ENCODE data around the gene CLDN9. TPM values are rescaled to one million over a fixed set of nuclear protein-coding genes. Genes with fewer than 3 reads are reported as not detected.

CLDN9 gene
- total and polyA plus RNA-seq, 7 donors: 0.28 TPM; not detected in 6

- H3K9me3 ChIP-seq: no peaks in the 10 kb centered on the region
- no peak overlapping the region for H3K4me3 ChIP-seq
- H3K36me3 ChIP-seq: no peaks in the 10 kb centered on the region
- H3K27me3 ChIP-seq: peaks cover 4 to 45% (median 26%) of the 10 kb centered on the region in 3 donors
- intact Hi-C loops (cut with DNase I): no loop called here
- peaks cover 0 to 7% (median 5%) of the 10 kb centered on the region in 4 donors for H3K4me1 ChIP-seq
- WGBS, 2 donors: 87 to 88% methylated on average over 12 of the region's 12 CpGs
- no peak for TF ChIP-seq CTCF (IDR thresholded peaks at IDR 0.05)
- TF ChIP-seq POLR2A (IDR thresholded peaks at IDR 0.05): no peak
- no peak for TF ChIP-seq EP300 (IDR thresholded peaks at IDR 0.05)
- no peak for TF ChIP-seq POLR2AphosphoS5 (IDR thresholded peaks at IDR 0.05)
- no peak overlapping the region for H3K27ac ChIP-seq
- no peak for DNase-seq
These were observed 11.4 kb upstream of the CLDN9 start for GRCh38 chr16:3001316-3001715.

GRCh38 chr16:3003582-3004270 lies 9.0 kb upstream of the CLDN9 start:
- H3K27ac ChIP-seq: no peak overlapping the region
- H3K9me3 ChIP-seq: no peaks in the 10 kb centered on the region
- peaks cover 10 to 54% (median 41%) of the 10 kb centered on the region in 3 donors for H3K27me3 ChIP-seq
- H3K4me1 ChIP-seq: peaks cover 0 to 7% (median 5%) of the 10 kb centered on the region in 4 donors
- DNase-seq: peak; percentile 97
- 4 to 7% methylated on average over 58 of the region's 58 CpGs for WGBS, 2 donors
- no peaks in the 10 kb centered on the region for H3K36me3 ChIP-seq
- intact Hi-C loops (cut with DNase I): loop anchor here (1.0 kb wide), 1 partner anchor 25 kb away; no protein-coding TSS in a partner anchor
- H3K4me3 ChIP-seq: peak overlapping the region in 3 of 4 donors; percentile 25 to 31 (median 27)
- peak in 3 of 4 experiments; percentile 7 to 39 (median 19) for TF ChIP-seq CTCF (IDR thresholded peaks at IDR 0.05)
- TF ChIP-seq POLR2A (IDR thresholded peaks at IDR 0.05): no peak
- TF ChIP-seq POLR2AphosphoS5 (IDR thresholded peaks at IDR 0.05): peak in 2 of 4 donors; percentile 23 to 51
- no peak for TF ChIP-seq EP300 (IDR thresholded peaks at IDR 0.05)

- Histone ChIP-seq H3K9me3 (no peaks in the 10 kb centered on the region), H3K4me3 (peak overlapping the region in 3 of 4 donors; percentile 25 to 31 (median 27)), H3K27me3 (peaks cover 10 to 56% (median 43%) of the 10 kb centered on the region in 3 donors), H3K27ac (no peak overlapping the region), H3K36me3 (no peaks in the 10 kb centered on the region), H3K4me1 (peaks cover 0 to 7% (median 5%) of the 10 kb centered on the region in 4 donors)
- DNase-seq: no peak
- TF ChIP-seq EP300 (IDR thresholded peaks at IDR 0.05) (no peak), POLR2AphosphoS5 (IDR thresholded peaks at IDR 0.05) (no peak), POLR2A (IDR thresholded peaks at IDR 0.05) (no peak), CTCF (IDR thresholded peaks at IDR 0.05) (no peak)
- intact Hi-C loops (cut with DNase I): no loop called here
- 1% methylated on average over 66 of the region's 67 CpGs for WGBS, 2 donors
These were observed 8.4 kb upstream of the CLDN9 start for GRCh38 chr16:3004319-3004718.

GRCh38 chr16:3004781-3005284 lies 7.9 kb upstream of the CLDN9 start:
- H3K4me3 ChIP-seq: peak overlapping the region in 3 of 4 donors; percentile 17 to 28 (median 24)
- no peaks in the 10 kb centered on the region for H3K9me3 ChIP-seq
- peaks cover 0 to 7% (median 5%) of the 10 kb centered on the region in 4 donors for H3K4me1 ChIP-seq
- TF ChIP-seq EP300 (IDR thresholded peaks at IDR 0.05): no peak
- no peak for TF ChIP-seq POLR2AphosphoS5 (IDR thresholded peaks at IDR 0.05)
- no peak for TF ChIP-seq CTCF (IDR thresholded peaks at IDR 0.05)
- TF ChIP-seq POLR2A (IDR thresholded peaks at IDR 0.05): no peak
- intact Hi-C loops (cut with DNase I): no loop called here
- no peak for DNase-seq
- WGBS, 2 donors: 2 to 13% methylated on average over 25 of the region's 25 CpGs
- H3K27ac ChIP-seq: no peak overlapping the region
- no peaks in the 10 kb centered on the region for H3K36me3 ChIP-seq
- H3K27me3 ChIP-seq: peaks cover 11 to 61% (median 48%) of the 10 kb centered on the region in 3 donors

Data from sigmoid colon (tissue), 7 donors.